K562 (cell line): Measurements from ENCODE around the gene PEX10. TPM values are rescaled to one million over a fixed set of nuclear protein-coding genes. Genes with fewer than 3 reads are reported as not detected.

Experiments
- ATAC-seq: fragments of 200-7000 bp; cut with Tn5 transposase; 3 replicates; pipeline ENCODE4 v1.9.1; 2020; ENCODE audit warnings: moderate library complexity
- BruUV-seq: library from RNA; stranded (reverse); fragments of 400-500 nt; replicated peaks from 2 replicates; lab custom pipeline; 2021; lab: Mats Ljungman, UMichigan
- CTCF ChIA-PET: fragments of 300-600 bp; formaldehyde crosslinking; extraction: SDS; loops from one replicate; lab custom pipeline; 2021; ENCODE audit warnings: low intra/inter-chr PET ratio; lab: Yijun Ruan, JAX
- POLR2A ChIA-PET: fragments of 300-600, 350-650 bp; sonication (Branson Sonifier 250); formaldehyde crosslinking; extraction: SDS; loops from one replicate; lab custom pipeline; 2021; ENCODE audit warnings: antibody characterized with exemption, inconsistent platforms; lab: Yijun Ruan, JAX
- DNase-seq, 4 experiments: peaks; one replicate each; pipeline versions ENCODE4 v3.0.0 to v3.0.0-alpha.2; 2011 to 2018; ENCODE audit warnings: low spot score in 3 of 4, mixed read lengths in 3 of 4; ENCODE audit errors: extremely low read depth in 1 of 4
- FAIRE-seq: peaks from 2 replicates; lab custom pipeline; 2011; peaks lifted over from hg19 to GRCh38; lab: Jason Lieb, UNC
- H2AFZ ChIP-seq: 2 replicates; pipeline ENCODE4 v1.6.0; 2011; ENCODE audit warnings: low read depth, low read length, control low read depth, inconsistent platforms
- H3K27ac ChIP-seq: fragments of 200-600 bp; 3 replicates; pipeline ENCODE4 v1.8.0; 2011; ENCODE audit warnings: low read depth, mild to moderate bottlenecking, control low read depth, inconsistent platforms, low read length, moderate library complexity, mixed read lengths; ENCODE audit errors: extremely low read depth
- H3K27me3 ChIP-seq, 2 experiments: fragments of 300-600 bp in 1 of 2; 2 replicates in 1 of 2; 3 replicates in 1 of 2; pipeline versions ENCODE4 v1.6.0 to v1.8.0; 2011; ENCODE audit warnings: inconsistent platforms in 2 of 2, low read length in 2 of 2, mild to moderate bottlenecking in 1 of 2, mixed read lengths in 1 of 2, moderate library complexity in 1 of 2; ENCODE audit not compliant: control insufficient read depth in 2 of 2, insufficient read depth in 2 of 2
- H3K36me3 ChIP-seq: fragments of 300-600 bp; 3 replicates; pipeline ENCODE4 v1.8.0; 2011; ENCODE audit warnings: mild to moderate bottlenecking, low read length, inconsistent platforms; ENCODE audit not compliant: control insufficient read depth, insufficient read depth
- H3K4me1 ChIP-seq, 2 experiments: fragments of 200-600 bp in 1 of 2; replicated peaks in 1 of 2; 2 replicates in 1 of 2; 3 replicates in 1 of 2; pipeline versions ENCODE4 v1.5.1 to v1.8.0; 2011; ENCODE audit warnings: inconsistent platforms in 2 of 2, low read length in 2 of 2, mild to moderate bottlenecking in 1 of 2, mixed read lengths in 1 of 2, moderate library complexity in 1 of 2; ENCODE audit not compliant: control insufficient read depth in 2 of 2, insufficient read depth in 2 of 2
- H3K4me2 ChIP-seq: 2 replicates; pipeline ENCODE4 v1.6.1; 2011; ENCODE audit warnings: low read length, control low read depth, inconsistent platforms, mixed read lengths; ENCODE audit not compliant: insufficient read depth
- H3K4me3 ChIP-seq: fragments of 200-600 bp; sonication (generic), shearing (Covaris generic); 2 replicates; pipeline ENCODE4 v1.5.1; 2016; ENCODE audit warnings: control low read depth, inconsistent platforms
- H3K79me2 ChIP-seq: fragments of 200-600 bp; 3 replicates; pipeline ENCODE4 v1.8.0; 2011; ENCODE audit warnings: low read length, inconsistent platforms; ENCODE audit not compliant: control insufficient read depth, insufficient read depth
- H3K9ac ChIP-seq, 2 experiments: 2 replicates each; pipeline versions ENCODE4 v1.6.0 to v1.6.1; 2011; ENCODE audit warnings: low read depth in 2 of 2, low read length in 2 of 2, control low read depth in 1 of 2, inconsistent platforms in 1 of 2, mild to moderate bottlenecking in 1 of 2, mixed read lengths in 1 of 2; ENCODE audit not compliant: insufficient read depth in 1 of 2
- H3K9me1 ChIP-seq: one replicate; pipeline ENCODE4 v1.6.0; 2011; ENCODE audit warnings: inconsistent platforms, mild to moderate bottlenecking, low read length, moderate library complexity; ENCODE audit not compliant: control insufficient read depth, insufficient read depth
- H3K9me3 ChIP-seq: replicated peaks from 2 replicates; pipeline ENCODE4 v1.5.1; 2011; ENCODE audit warnings: low read depth, low read length, inconsistent platforms; ENCODE audit not compliant: control insufficient read depth, insufficient read depth
- H4K20me1 ChIP-seq: replicated peaks from 2 replicates; pipeline ENCODE4 v1.6.1; 2011; ENCODE audit warnings: low read length, inconsistent platforms, mixed read lengths; ENCODE audit not compliant: control insufficient read depth, insufficient read depth
- BRCA1 ChIP-seq, 2 experiments: fragments of 450-650 bp in 1 of 2; sonication (generic) in 1 of 2; formaldehyde crosslinking in 1 of 2; IDR thresholded peaks; 2 replicates each; pipeline versions ENCODE4 v1.5.0 to v1.6.1; 2017 to 2020; ENCODE audit warnings: mild to moderate bottlenecking in 1 of 2, missing genetic modification reagents in 1 of 2
- CBX1 ChIP-seq: sonication (generic); IDR thresholded peaks from 2 replicates; pipeline ENCODE4 v1.6.1; 2016; ENCODE audit warnings: antibody characterized with exemption, low read depth, mild to moderate bottlenecking
- CREBBP ChIP-seq: IDR thresholded peaks from one replicate; pipeline ENCODE4 v1.6.1; 2012; ENCODE audit warnings: low read depth, mild to moderate bottlenecking, control low read depth, inconsistent platforms, low read length
- CXXC5 ChIP-seq: fragments of 250-450 bp; sonication (Bioruptor Pico); IDR thresholded peaks from 2 replicates; pipeline ENCODE4 v1.8.0; 2022; ENCODE audit warnings: inconsistent platforms, mild to moderate bottlenecking, moderate library complexity
- EP400 ChIP-seq: fragments of 450-650 bp; IDR thresholded peaks from 2 replicates; pipeline ENCODE4 v1.6.1; 2017; ENCODE audit warnings: antibody characterized with exemption, mild to moderate bottlenecking, moderate library complexity
- HNRNPK ChIP-seq: fragments of 200-400 bp; formaldehyde crosslinking; IDR thresholded peaks from one replicate; pipeline ENCODE4 v1.6.1; 2018; ENCODE audit warnings: mild to moderate bottlenecking, low read depth, low read length; ENCODE audit not compliant: poor library complexity, severe bottlenecking
- JUND ChIP-seq, 2 experiments: IDR thresholded peaks; 2 replicates in 1 of 2; 3 replicates in 1 of 2; pipeline ENCODE4 v1.6.1; 2011; ENCODE audit warnings: borderline replicate concordance in 2 of 2, low read depth in 2 of 2, low read length in 2 of 2, improper control_type of control experiment in 1 of 2, missing biosample characterization in 1 of 2, missing genetic modification characterization in 1 of 2, missing genetic modification reagents in 1 of 2
- KDM5B ChIP-seq: fragments of 200-600 bp; sonication (generic); IDR thresholded peaks from 2 replicates; pipeline ENCODE4 v1.6.1; 2012; ENCODE audit warnings: low read depth, mild to moderate bottlenecking, moderate library complexity, low read length, control low read depth, inconsistent platforms; ENCODE audit not compliant: insufficient replicate concordance
- PKNOX1 ChIP-seq: fragments of 450-650 bp; IDR thresholded peaks from 2 replicates; pipeline ENCODE4 v1.6.1; 2016
- RAD51 ChIP-seq: fragments of 450-650 bp; IDR thresholded peaks from 2 replicates; pipeline ENCODE4 v1.7.1; 2016; ENCODE audit warnings: low read depth, mild to moderate bottlenecking, borderline replicate concordance
- TEAD2 ChIP-seq: fragments of 450-650 bp; IDR thresholded peaks from 2 replicates; pipeline ENCODE4 v1.6.1; 2016; ENCODE audit warnings: missing genetic modification characterization, control low read depth, missing compliant biosample characterization
- ZFX ChIP-seq: sonication (generic); formaldehyde crosslinking; IDR thresholded peaks from 2 replicates; pipeline ENCODE4 v1.8.0; 2022; ENCODE audit warnings: mild to moderate bottlenecking, missing genetic modification reagents, moderate library complexity
- ZKSCAN3 ChIP-seq: fragments of 250-450 bp; sonication (Bioruptor Pico); IDR thresholded peaks from 2 replicates; pipeline ENCODE4 v1.4.0; 2020
- ZNF354B ChIP-seq: fragments of 250-450 bp; sonication (Bioruptor Pico); IDR thresholded peaks from 2 replicates; pipeline ENCODE4 v1.4.0; 2020
- ZNF511 ChIP-seq: sonication (generic); formaldehyde crosslinking; IDR thresholded peaks from 2 replicates; pipeline ENCODE4 v1.8.0; 2022; ENCODE audit warnings: mild to moderate bottlenecking, missing genetic modification reagents
- ZNF696 ChIP-seq: fragments of 250-450 bp; sonication (Bioruptor Pico); conservative IDR thresholded peaks from 2 replicates; pipeline ENCODE4 v1.4.0; 2020; ENCODE audit warnings: mild to moderate bottlenecking, moderate library complexity
- ZNF830 ChIP-seq: fragments of 250-450 bp; sonication (Bioruptor Pico); IDR thresholded peaks from 2 replicates; pipeline ENCODE4 v1.5.0; 2021; ENCODE audit warnings: mild to moderate bottlenecking
- WGBS: fragments of 100-300 bp; shearing (Covaris generic); methylation state at CpG from one replicate; pipeline ENCODE4 v1.1.6; 2016; ENCODE audit warnings: low coverage, mixed read lengths; ENCODE audit not compliant: insufficient coverage; ENCODE audit errors: missing lambda C conversion rate; 5-methylcytosine and 5-hydroxymethylcytosine counted together
- in situ Hi-C: fragments of 300-500 bp; cut with MboI; formaldehyde crosslinking; loops from 4 replicates; pipeline ENCODE4 v1.15.0; 2018; ENCODE audit warnings: inconsistent platforms, mixed read lengths
- intact Hi-C: fragments of 100-400 bp; cut with micrococcal nuclease; formaldehyde crosslinking; loops from 2 replicates; pipeline ENCODE4 v1.14.2; 2022
- polyA plus RNA-seq, 8 experiments: library from polyadenylated mRNA; depleted of rRNA in 4 of 8; stranded (reverse) in 5 of 8; unstranded in 3 of 8; fragments of >200 nt; fragmentation: Nextera tagmentation in 2 of 8; fragmentation: Illumina TruSeq in 1 of 8; extraction: Ambion mirVana in 2 of 8; extraction: Trizol in 1 of 8; gene quantifications; 2 replicates each; pipeline versions ENCODE4 v1.2.1 to v1.2.3, GENCODE V29; 2011 to 2014; ENCODE audit warnings: inconsistent platforms in 1 of 8, missing spikeins in 1 of 8
- total RNA-seq, 7 experiments: library from RNA; depleted of rRNA in 6 of 7; stranded (reverse); fragments of >200 nt in 6 of 7; fragmentation: Illumina TruSeq in 2 of 7; extraction: Trizol in 2 of 7; gene quantifications; 2 replicates each; pipeline versions ENCODE4 v1.2.1 to v1.2.3, GENCODE V29; 2011 to 2021; ENCODE audit warnings: low replicate concordance in 1 of 7
- TF ChIP-seq, protein P1 (sequence below): sonication (generic); formaldehyde crosslinking; IDR thresholded peaks from 2 replicates; pipeline ENCODE4 v1.9.0; 2022; ENCODE audit warnings: mild to moderate bottlenecking, missing genetic modification reagents

The PEX10 gene
- total and polyA plus RNA-seq, 9 of the 15 experiments (the other 6 are each of a cell fraction or from before 2014, with no cell fraction given): 0.03 to 26.2 (median 8.7) TPM

DNA sequence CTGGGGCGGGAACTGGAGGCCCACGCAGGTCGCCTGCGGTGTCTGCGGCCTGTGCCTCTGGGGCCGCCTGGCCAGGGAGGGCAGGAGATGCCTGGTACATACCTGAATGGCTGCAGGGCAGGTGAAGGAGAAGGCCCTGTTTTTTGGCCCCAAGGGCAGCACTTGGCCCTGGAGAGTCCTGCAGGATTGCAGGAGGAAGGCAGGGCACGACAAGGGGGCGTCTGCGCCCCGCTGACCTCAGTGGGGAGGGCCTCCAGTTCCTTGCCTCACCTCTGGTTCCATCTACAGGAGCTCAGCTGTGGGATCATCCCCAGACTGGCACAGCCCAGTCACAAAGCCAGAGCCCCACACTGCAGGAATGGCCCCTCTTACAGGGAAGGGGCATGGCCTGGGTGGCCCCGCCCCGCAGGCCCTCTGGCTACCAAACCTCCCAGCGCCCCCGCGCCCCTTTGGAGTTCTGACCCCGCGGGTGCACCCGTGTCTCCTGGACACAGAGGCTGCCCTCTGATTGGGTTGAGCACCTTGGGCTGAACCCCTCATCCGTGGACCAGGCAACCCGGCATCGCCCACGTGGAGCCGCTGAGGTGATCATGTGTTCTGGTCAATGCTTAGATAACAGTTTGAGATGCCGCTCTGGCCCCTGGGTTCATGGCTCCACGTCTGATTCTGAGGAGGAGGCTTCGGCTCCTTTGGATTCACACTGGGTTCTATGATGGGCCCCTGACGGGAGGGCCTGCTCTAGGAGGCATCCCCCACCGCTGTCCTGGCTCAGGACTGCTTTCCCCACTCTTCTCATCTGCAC is 1.3 kb upstream of the PEX10 start:
- CTCF ChIA-PET: interaction anchor here (0.8 to 4.1 kb wide), 6 partner anchors 134 to 1011 kb away, joined by 3 to 36 read pairs (median 7); partner anchors contain the start of gene TTC34
- DNase-seq: peak in 3 of 4 experiments; percentile 62 to 66 (median 62)
- Histone ChIP-seq H3K4me2 (peak overlapping the region; percentile 97), H4K20me1 (peaks cover 8% of the 10 kb centered on the region), H3K9ac (peak overlapping the region; percentile 92 to 96), H3K4me1 (peaks cover 15 to 86% of the 10 kb centered on the region in 2 experiments), H3K9me1 (no peaks in the 10 kb centered on the region), H3K79me2 (peaks cover 21% of the 10 kb centered on the region; the same call in 2 of the 3 replicates), H3K9me3 (no peaks in the 10 kb centered on the region), H3K36me3 (peaks cover 8% of the 10 kb centered on the region; the same call in 2 of the 3 replicates), H2AFZ (peak overlapping the region; percentile 26), H3K27ac (peak overlapping the region; percentile 85), H3K4me3 (peak overlapping the region; percentile 100), H3K27me3 (peaks cover 5 to 6% of the 10 kb centered on the region in 2 experiments; a peak in 4 of 5 replicates)
- in situ Hi-C loops (loop anchor here (5.0 to 10.0 kb wide), 2 partner anchors 124 to 221 kb away; partner anchors contain the start of gene MMEL1), intact Hi-C loops (loop anchor here (1.0 to 10.0 kb wide), 6 partner anchors 23 to 1011 kb away; partner anchors contain the start of genes MORN1, RER1 and TTC34)
- no peak for FAIRE-seq
- BruUV-seq: no TSS peak
- ATAC-seq: peak; percentile 2
- WGBS: 31% methylated on average over 23 of the region's 28 CpGs
- POLR2A ChIA-PET: interaction anchor here (0.7 to 1.9 kb wide), 7 partner anchors 10 to 221 kb away, joined by 3 to 7 read pairs (median 3); partner anchors contain the start of gene TNFRSF14
- TF ChIP-seq KDM5B (peak; percentile 30), HNRNPK (no peak), ZFX (CRISPR knock-in tag) (peak; percentile 20), ZNF511 (no peak), JUND (IDR thresholded peaks at IDR 0.05; ENCODE audit: borderline replicate concordance, low read depth, low read length) (no peak), JUND (tag; IDR thresholded peaks at IDR 0.05; ENCODE audit: borderline replicate concordance, low read depth, low read length) (no peak), CXXC5 (CRISPR knock-in tag) (no peak), EP400 (peak; percentile 41; the same call in 1 of the 2 replicates), CBX1 (no peak), RAD51 (peak; percentile 66; the same call in 1 of the 2 replicates), ZNF696 (CRISPR knock-in tag) (no peak), CREBBP (no peak), ZNF830 (CRISPR knock-in tag) (no peak), BRCA1 (IDR thresholded peaks at IDR 0.05) (no peak), BRCA1 (CRISPR knock-in tag; IDR thresholded peaks at IDR 0.05) (no peak), TEAD2 (no peak), ZKSCAN3 (CRISPR knock-in tag) (no peak), ZNF354B (CRISPR knock-in tag) (no peak), PKNOX1 (no peak)
- TF ChIP-seq, protein P1, sequence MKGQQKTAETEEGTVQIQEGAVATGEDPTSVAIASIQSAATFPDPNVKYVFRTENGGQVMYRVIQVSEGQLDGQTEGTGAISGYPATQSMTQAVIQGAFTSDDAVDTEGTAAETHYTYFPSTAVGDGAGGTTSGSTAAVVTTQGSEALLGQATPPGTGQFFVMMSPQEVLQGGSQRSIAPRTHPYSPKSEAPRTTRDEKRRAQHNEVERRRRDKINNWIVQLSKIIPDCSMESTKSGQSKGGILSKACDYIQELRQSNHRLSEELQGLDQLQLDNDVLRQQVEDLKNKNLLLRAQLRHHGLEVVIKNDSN (CRISPR knock-in tag): peak; percentile 78
